ENCODE results near the gene ADAM15.

ADAM15 gene

DNA sequence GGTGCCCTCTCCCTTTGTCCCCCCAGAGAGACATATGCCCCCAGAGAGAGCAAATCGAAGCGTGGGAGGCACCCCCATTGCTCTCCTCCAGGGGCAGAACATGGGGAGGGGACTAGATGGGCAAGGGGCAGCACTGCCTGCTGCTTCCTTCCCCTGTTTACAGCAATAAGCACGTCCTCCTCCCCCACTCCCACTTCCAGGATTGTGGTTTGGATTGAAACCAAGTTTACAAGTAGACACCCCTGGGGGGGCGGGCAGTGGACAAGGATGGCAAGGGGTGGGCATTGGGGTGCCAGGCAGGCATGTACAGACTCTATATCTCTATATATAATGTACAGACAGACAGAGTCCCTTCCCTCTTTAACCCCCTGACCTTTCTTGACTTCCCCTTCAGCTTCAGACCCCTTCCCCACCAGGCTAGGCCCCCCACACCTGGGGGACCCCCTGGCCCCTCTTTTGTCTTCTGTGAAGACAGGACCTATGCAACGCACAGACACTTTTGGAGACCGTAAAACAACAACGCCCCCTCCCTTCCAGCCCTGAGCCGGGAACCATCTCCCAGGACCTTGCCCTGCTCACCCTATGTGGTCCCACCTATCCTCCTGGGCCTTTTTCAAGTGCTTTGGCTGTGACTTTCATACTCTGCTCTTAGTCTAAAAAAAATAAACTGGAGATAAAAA, 35.9 kb downstream of the ADAM15 start:
- DNase-seq = no peak

DNA sequence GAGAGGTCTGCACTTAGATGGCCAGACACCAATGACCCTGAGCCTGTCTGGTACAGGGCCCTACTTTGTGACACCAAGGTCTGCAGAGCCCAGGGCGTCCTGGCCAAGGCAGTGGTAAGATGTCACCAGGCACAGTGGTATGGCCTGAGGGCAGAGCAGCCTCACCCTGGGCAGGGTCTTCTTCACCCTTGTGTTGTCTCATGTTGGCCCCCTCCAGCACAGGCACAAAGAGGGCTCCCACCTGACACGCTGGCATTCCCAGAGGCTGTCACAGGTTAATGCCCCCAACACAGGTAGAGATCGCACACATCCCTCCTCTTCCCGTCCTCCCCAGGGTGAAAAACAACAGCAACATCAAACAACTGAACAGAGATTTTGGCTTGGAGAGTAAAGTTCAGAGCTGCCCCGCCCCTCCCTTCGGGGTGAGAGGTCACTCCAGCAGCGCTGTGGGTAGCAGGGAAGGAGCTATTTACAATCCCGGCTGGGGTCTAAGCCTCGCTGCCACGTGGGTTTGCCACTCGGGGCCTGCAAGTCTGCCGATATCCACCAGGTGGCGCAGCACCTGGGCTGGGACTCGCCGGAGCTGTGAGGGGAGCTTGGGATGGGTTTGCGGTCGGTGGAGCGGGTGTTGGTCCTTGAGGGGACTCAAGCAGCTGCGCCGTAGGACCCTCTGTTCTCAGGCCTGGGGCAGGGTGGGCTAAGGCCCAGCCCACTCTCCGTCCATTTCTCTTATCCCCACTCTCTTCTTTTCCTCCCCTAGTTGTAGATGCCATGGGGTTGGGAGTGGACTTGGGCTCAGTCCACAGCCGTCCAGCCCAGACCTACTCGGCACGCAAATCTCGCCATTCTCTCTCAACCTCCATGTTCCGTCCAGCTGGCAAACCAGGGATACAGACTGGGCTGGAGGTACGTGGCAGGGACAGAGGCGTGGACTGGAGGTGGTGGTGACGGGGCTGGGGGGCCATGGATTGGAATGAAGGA, 40.2 kb downstream of the ADAM15 start:
- peak; percentile 75 to 76 for DNase-seq

DNA sequence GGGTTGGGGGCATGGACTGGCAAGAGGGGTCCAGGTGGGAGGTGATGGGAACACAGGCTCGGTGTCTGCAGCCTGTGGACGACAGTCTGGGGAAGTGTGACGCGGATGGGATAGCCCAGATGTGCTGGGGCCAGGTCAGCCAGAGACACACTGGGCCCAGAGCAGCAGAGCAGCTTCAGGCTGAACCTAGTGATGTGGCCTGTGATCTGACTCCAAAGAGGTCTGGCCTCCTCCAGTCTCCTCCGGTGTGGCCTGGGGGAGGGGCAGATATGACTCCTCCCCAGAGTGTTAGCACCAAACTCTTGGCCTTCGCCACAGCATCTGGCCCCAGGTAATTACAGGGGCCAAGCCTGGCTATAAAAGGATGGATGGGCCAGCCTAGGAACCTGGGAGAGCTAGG, 41.0 kb downstream of the ADAM15 start:
- no peak for DNase-seq

DNA sequence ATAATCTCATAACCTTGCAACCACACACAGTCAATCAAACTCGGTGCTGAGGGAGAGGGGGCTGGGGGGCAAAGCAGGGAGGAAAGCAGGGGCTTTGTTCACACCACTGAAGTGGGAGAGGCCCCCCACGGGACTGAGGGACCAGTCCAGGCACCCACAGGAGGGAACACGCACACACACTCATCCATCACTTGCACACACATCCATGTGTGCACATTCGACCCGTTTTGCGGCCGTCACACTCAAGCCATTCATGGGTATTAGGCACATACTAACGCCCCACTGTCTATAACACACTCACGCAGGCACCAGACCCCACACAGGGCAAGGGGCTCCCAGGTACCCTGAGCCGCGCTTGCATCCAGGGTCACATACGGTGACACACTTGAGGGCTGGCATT, 41.5 kb downstream of the ADAM15 start:
- no peak for DNase-seq

DNA sequence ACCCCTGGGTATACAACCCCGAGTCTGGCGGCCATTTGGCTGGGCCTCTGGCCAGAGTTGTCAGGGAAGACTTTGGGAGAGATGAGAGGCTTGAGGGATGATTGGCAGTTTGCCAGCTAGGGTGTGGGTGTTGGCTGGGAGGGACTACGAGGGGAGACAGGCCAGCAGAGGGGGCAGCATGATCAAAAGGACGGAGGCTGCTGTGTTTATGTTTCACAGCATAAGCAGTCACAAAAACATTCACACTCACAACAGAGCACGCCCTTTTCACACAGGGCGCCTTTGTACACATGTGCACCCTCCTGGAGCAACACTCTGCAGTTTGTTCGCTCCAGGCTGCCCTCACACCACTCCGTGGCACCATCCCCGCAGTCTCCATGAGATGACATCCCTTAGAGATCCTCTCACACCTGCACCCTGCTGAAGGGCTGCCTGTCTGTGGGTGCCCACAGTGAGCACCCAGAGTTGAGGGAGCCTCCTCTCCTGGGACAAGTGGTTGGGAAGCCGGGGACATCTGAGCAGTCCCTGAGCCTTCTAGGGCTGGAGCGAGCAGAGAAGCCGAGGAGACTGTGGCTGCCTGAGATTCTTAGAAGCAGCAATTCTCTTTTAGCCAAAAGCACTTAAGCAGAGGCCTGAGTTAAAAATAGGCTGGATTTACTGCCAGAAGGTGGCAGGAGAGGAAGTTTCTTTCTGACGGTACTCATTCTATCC, 43.0 kb downstream of the ADAM15 start:
- no peak for DNase-seq

DNA sequence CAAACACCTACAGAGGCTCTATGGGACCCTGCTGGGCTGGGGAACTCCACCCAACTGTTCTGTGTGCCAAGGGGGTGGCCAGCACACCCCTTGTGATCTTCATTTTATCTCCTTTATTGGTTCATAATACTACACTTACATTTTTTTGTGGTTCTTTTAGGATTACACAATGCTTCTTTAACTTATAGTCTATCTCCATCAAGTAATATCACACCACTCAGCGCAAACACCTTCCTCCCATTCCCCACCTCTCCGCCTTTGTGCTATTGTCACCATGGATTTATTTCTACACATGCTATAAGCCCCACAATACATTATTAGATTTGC, 43.5 kb downstream of the ADAM15 start:
- no peak for DNase-seq

DNA sequence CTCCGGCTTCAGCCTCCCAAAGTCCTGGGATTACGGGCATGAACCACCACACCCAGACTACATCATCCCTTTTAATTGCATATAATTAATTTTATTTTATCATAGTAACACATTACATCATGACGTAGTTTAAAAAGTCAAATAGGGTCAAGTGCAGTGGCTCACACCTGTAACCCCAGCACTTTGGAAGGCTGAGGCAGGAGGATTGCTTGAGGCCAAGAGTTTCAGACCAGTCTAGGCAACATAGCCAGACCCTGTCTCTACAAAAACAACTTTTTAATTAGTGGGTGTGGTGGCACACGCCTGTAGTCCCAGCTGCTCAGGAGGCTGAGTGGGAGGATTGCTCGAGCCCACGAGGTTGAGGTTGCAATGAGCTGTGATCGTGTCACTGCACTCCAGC, 48.2 kb downstream of the ADAM15 start:
- no peak for DNase-seq

DNA sequence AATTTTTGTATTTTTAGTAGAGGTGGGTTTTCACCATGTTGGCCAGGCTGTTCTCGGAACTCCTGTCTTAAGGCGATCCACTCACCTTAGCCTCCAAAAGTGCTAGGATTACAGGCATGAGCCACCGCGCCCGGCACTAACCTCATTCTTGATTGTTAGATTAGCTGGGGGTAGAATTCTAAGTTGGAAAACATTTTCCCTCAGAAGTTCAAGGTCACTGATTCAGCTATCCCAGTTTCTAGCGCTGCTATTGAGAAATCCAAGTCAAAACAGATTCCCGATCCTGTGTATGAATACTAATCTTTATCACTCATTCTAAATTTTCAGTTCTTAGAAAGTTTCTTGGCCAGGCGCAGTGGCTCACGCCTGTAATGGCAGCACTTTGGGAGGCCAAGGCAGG, 52.2 kb downstream of the ADAM15 start:
- DNase-seq = no peak

DNA sequence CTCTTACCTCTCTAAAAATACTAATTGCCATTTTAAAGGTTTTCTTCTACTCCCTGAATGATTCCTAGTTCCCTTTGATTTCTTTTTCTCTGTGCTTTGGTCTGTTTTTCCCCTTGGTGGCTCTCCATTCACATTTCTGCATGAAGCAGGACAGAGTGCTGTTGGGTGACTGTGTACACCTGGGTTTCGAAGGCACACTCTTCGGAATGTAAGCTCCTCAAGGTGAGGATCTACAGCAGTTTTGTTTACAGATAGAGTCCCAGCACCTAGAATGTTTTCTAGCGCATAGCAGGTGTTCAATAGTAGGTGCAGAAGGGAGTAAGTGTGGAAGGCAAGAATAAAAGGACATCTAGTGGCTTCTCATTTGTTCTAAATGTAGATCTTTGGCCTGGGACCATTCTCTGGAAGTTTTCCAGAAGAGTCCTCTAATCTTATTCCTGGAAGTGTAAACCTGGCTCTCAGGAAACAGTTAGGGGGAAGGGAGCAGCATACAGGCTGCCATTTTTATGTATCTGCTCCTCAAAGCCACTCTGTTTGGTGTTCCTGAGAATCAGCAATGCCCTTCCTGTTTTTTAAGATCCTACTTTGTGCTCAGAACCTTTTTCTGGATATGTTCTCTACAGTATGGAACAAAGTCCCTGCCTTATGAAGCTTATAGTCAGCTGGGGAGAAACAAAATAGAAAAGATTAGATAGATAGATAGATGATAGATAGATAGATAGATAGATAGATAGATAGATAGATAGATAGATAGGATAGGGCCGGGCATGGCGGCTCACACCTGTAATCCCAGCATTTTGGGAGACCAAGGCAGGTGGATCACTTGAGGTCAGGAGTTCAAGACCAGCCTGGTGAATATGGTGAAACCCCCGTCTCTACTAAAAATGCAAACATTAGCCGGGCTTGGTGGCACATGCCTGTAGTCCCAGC, 53.8 kb downstream of the ADAM15 start:
- no peak for DNase-seq

DNA sequence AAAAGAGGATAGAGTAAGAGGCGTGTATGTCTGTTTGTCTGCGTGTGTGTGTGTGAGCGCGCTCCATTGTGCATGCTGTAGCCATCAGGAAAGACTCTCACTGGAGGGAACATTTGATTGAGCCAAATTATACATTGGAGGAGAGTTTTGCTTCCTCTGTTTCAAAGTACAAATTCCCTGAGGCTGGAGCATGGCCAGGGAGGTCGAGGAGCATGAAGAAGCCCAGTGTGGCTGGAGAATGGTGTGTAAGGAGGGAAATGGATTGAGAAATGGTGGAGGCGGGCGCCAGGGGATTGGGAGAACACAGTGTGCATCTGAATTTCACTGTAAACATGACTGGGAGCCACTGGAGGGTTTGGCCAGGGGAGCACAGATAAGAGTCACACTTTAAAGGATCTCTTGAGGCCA, 54.5 kb downstream of the ADAM15 start:
- no peak for DNase-seq

DNA sequence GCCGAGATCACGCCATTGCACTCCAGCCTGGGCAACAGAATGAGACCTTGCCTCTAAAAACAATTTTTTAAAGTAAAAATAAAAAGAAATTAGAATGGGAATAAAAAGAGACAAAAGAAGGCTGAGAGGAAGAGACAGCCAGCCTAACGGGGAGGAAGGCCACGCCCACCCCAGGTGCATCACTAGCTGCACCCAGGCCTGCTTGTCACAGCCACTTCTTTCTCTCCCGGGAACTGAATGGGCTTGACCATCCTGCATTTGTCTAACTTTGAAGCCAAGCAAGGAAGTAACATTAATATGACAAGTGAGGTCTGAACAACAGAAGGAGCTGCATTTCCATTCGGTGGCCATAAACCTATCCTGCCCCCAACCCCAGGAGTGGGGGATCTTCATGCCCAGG, 55.7 kb downstream of the ADAM15 start:
- DNase-seq = no peak

DNA sequence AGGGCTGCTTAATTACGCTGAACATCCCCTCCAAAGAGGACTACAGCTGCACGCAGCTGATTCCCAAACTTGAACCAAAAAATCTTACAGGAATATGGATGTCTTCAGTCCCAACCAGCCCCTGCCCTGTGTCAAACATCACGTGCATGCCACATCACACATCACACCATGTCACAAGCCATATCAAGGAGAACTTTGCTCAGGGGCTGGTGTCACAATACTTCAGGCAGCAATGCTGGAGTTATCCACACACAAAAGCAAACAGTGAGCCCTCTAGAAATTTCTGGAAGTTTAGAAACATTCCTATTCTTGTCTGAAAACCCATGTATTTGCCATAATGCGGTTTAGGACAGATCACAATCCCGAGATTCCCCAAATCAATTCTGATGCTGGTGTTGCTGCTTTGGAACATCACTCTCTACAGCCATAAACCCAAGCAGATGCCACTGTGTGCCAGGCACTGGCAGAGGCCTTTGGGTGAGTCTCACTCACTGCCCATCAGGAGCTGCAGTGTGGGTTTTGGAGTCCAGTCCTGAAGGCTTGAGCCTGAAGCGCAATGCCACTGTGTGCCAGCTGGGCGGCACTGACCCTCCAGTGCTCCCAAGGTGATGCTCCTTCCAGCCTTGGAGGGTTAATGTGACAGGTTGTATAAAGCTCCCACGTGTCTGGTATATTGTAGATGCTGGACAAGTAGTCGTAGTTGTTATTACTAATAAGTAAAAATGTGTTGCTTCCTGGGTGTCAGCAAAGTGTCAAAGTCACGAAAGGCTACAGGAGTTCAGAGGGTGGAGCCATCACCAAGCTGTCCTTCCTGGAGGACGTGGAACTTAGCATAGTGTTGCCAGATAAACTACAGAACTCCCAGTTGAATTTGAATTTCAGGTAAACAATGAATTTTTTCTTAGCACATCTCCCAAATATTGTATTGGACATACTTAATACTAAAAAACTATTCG, 56.5 kb downstream of the ADAM15 start:
- DNase-seq = no peak

DNA sequence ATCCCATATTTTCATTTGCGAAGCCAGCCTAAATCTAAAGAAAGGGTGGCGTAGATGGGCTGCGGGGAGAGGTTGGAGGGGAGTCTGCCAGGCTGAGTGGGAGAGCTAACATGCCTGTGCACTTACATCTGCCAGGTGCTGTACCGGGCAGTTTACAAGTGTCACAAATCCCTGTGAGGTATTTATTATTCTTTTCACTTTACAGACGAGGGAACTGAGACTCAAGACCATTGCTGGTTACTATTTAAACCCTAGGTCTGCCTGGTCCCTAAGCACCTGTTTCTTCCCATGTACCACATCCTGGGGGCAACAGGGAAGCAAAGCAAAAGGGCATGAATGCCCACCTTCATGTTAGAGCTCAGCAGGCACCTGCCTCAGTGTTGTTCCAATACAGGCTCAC, 57.2 kb downstream of the ADAM15 start:
- no peak for DNase-seq

DNA sequence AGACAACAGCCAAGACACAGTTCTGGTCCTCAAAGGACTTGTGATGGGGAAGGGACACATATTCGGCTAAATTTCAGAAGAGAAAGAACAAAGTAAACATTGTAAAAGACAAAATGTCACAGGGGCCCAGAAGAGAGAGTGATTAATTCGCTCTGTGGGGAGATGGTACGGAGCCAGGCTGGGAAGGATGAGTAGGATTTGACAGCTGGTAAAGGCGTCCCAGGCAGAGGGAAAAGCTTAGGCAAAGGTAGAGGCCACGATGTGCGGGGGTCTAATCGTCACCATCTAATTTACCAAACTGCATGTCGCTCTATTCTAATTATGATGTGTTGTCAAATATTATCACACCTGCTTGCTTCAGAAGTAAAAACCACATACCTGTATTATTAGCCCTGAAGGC, 59.3 kb downstream of the ADAM15 start:
- DNase-seq = no peak

DNA sequence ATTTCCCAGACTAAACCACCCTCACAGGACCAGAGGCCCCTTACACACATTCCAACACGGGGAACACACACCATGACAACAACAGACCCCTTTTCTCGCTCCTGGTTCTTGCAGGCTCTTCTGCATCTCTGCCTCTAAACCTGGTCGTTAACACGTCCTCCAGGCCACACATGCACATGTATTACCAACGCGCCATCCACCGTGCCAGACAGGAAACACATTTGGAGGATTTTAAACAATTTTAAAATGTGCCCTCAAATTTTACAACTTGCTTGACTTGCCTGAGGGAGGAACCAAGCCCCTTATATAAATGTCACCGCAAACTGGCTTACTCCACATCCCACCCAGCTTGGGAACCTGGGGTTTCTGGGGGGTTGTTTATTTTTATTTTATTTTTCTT, 59.7 kb downstream of the ADAM15 start:
- no peak for DNase-seq
